NCI-H748 treated with DMSO at 0.1 percent for 48 hours (cell line): ENCODE results near the gene NEDD9.

Experiments
- DNase-seq: peaks from one replicate; lab custom pipeline; 2025; lab: John Stamatoyannopoulos, UW

NEDD9 gene

DNA sequence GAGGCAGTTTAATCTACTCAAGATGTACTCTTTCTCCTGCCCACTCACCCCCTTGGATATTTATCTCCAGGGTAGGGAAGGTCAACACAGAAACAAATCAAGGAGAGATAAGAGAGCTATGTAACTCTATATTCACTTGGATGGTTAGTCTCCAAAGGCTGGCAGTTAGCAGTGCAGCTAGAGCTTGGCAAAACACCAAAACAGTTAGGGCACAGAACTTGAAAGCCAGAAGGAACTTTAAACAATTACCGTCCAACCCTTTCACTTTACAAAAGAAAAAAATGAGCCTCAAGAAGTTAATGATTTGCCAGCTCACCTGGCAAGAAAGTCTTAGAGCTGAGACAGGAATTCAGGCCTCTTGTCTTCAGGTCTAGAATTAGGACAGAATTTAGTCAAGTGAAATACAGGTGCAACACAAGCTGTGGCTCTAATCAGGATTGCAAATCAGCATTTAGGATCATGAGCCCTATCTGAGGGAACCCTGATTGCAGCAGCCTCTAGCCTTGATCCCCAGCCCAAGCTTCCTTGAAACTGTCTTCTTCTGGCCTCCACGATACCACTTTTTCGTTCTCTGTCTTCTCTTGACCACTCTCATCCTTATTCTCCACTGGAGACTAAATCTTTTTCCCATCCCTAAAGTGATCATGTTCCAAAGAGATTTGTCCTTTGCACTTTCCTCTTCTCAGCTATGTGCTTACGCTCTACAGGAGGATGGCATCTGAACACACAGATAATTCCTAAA lies 14.9 kb downstream of the NEDD9 start:
- no peak for DNase-seq

DNA sequence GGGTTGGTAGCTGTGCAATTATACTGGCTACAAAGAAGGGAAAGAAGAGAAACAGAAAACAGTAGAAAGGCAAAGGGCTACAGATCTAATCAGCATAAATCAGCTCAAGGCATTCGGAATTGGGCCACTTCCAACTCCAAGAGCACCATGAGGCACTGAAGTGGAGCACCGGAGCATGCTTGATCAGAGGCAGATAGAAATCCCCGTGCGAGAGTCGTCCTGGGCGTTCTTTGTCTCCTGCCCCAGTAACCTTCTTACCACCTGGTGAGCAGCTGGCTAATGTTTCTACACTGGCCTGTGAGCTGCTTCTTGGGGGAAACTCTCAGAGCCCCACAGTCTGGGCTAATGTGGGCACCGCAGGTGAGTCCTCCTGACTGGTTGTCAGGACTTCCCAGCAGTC lies 16.7 kb downstream of the NEDD9 start:
- no peak for DNase-seq

DNA sequence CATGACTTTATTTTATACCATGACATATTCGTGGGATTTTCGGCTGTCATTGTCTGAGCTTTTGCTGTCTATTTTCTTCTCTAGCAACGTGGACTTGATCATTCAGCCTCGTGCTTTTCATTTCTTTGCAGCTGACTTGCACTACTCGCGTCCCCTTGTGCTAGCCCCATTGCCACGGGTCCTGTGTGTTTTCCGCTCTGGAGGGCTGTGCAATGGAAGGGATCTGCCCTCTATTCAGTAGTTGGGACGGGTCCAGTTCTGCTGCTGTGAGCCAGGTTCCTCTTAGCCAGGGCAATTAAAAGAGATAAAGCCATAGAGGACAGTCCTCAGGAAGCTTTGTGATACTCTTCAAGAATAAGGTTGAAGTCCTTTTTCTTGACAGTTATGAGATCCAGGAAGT lies 17.6 kb downstream of the NEDD9 start:
- no peak for DNase-seq

DNA sequence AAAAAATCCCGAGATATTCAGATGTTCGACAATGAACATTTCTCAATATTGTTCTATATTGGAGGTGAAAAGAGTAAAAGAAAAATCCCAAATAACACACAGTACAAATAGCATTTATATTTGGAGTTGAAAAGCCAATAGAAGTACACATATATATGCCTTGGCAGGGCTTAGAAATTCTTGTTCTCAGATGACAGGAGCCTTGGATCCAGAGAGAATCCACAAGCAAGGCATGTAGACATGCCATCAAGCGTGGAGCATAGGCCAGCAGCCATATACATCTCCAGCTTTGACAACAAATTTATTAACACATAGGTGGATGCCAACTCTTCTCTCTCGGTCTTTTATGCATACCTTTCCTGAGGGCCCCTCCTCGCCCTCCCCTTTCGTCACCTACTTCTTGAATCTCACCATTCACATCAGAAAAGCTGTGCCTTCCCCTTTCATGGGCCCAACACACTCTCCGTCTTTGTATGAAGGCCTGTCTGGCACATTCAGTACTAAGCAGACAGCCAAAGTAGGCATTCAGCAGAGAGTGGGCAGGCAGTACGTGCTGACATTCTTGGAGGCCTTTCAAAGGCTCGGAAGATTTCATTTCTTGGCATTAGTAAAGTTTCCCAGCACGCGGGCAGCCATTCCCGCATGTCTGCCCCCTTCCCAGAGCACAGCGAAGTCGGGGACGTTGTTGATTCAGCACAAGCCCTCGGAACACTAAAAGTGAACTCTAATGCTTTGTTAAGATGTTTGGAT lies 18.2 kb downstream of the NEDD9 start:
- no peak for DNase-seq

DNA sequence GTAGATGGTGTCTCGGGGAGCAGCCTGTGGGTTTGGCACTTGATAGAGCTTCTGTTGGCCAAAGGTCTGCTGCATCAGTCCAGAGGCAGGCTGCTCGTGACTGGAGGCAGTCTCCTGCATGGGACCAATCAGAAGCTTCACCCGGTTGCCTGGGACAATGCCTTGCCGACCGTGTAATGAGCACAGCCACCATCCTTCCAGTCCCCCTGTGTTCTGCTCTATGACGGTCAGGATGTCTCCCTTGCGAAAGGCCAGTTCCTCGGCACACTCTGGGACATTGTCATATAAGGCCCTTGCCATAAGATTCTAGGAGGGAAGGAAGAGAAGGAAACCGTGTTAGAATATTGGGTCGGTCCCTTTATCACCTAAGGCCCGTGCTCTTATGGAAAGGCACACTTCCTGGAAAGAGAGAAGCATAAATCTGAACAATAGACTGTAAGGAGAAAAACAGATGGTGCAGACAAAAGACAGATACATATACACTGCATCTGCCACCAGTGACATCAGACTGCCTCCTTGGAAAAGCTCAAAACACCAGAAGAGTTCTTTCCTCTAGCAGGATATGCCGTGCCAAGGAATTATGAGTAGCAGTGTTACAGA lies 18.9 kb downstream of the NEDD9 start:
- DNase-seq: no peak

DNA sequence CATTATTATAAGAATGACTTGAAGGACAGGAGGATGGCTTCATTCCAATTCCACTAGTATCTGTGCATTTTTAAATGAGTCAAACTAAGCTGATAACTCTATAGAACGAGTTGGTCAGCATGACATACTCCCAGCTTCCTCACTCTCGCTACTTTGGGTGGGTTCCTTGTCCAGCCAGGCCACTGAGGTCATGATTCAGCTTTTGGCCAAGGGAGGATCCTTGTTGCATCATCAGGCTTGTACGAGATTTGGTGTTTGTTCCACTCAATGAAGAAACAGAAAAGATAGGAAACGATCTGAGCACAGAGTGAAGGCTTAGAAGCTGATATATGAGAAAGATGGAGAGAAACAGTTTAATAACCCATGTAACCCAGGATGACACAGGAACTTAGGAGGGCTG lies 19.8 kb downstream of the NEDD9 start:
- no peak for DNase-seq

DNA sequence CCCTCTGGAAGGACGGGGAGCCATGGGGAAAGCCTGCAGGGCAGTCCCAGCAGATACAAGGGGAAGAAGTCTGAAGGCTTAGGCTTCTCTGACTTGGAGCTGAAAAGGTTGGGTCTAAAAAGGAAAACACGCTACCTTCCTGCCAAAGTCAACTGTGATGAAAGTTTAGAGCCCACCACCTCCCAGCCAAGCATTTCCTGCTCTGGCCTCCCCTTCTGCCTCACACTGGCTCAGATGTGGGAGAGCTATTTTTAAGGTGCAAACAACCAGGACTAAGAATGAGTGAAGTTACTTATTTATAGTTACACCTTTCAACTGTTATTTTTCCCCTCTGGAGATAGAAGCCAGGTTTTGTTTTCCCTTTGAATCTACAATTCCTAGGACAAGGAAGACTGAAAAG lies 21.2 kb downstream of the NEDD9 start:
- no peak for DNase-seq

DNA sequence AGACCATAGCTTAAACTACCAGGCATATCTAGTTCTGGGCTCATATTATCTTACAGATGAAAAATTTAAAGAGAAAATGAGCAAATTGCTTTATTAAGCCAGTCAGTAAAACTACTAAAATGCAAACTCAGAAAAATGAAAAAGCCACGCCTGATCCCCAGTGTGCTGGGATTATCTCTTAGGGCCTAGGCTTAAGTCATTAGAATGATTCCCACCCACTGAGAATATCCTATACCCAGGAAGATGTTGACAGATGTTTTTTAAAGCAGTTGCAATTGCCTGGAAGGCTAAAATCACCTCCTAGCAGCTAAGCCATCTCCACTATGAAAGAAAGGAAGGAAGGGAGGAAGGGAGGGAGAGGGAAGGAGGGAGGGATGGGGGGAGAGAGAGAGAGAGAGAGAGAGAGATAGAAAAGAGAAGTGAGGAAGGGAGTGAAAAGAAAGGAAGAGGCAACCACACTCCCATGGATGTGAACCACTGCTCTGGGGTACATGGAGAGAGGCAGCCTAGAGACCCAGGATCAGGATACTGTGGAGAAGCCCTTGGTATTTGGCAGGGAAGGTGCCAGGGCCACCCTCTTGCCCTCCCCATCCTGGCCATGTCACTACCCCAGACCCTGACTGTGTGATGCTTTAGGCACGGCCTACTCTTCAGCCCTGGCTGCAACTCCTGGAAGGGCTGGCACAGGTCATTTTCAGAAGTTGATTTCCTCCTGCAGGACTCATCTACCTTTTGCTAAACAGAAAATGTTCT lies 21.9 kb downstream of the NEDD9 start:
- no peak for DNase-seq

DNA sequence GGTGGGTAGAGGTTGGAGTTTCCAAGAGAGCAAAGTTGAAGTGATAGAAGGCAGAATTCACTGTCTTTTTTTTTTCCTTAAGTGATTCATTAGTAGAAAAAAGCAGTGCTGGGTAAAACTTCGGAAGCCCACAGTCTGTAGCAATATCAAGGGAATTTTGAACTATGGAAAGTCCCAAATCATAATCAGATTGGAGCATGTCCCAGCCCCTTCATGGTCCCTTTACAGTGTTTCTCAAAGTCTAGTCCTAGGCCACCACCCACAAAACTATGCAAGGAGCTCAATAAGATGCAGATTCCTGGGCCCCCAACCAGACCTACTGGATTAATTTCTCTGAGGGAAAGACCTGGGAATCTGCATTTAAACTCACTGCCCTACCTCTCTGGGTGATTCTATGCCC lies 22.6 kb downstream of the NEDD9 start:
- no peak for DNase-seq

DNA sequence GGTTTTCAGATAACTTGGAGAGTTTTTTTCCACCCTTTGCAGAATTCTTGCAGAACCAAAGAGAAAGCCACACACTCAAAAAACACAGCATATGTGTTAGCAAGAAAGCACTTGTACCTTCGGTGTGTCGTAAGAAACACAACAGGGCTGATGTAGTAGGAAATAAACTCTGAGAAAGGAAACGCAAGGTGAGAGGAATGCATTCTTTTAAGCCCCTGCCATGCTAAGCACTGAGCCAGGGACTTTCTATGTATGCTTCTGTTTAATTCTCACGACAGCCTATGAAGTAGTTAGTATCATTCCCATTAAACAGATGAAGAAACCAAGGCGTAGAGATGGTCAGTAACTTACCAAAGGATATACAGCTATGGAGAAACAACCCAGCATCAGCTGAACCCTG lies 23.1 kb downstream of the NEDD9 start:
- DNase-seq: no peak

DNA sequence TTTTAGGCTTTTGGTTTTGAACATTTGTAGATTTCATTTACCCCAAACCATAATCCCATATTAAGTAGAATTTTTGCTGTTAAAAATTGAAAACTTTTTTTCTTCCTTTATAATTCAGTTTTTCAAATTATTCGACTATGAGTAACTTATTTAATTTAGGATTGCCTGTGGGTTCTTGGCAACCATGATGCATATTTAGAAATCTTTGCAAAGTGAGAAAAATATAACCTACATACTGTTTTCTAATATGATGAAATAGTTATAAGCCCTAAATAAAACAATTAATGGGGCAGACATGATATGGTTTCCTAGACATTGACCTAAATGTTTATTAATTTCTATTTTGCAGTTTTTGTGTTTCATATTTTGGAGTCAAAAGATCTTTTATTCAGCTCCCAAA lies 23.6 kb downstream of the NEDD9 start:
- no peak for DNase-seq

DNA sequence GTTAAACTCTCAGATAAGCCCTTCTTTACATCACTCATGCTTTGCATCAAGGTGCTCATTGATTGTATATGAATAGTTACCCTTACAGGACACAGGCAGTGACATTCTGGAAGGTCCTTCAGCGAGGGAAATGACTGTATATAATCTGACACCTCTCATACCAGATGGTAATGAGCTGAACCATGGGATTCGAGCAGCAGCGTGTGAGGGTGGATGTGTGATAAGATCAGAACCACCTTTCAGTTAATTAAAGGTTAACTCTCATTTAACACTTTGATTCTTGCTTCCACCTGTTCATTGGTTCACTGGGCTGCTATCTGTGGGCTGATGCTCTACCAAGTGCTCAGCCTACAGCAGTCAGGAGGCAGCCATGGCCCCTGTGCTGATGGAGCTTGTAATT lies 24.2 kb downstream of the NEDD9 start:
- DNase-seq: no peak

DNA sequence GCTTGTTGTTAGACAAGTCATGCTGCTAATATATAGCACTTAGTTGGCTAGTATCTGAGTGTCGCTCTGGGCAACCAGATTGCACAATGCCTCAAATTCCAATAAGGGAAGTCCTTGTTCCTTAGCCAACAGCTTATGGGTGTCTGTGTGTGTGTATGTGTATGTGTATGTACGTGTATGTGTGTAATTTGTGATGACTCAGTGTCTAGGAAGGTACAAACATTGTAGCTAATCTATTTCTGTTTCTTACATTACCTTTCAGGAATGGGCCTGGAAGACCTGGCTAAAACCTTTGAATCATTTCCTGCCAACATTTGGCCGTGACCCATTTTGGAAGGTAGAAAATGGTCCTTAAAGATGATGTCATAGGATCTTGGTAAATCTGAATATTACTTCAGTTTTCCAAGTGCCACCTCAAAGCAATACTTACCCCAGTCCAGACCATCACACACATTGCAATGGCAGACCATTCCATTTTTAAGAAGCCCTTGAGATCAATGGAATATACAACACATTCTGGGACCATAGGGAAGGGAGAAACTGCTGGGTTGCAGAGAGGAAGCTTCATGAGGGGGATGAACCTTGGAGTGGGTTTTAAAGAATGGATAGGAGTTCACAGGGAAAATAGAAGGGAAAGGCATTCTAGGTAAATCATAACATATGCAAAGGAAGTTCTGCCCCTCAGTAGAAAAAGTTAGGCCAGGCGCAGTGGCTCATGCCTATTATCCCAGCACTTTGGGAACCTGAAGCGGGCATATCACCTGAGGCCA lies 25.1 kb downstream of the NEDD9 start:
- DNase-seq: no peak

DNA sequence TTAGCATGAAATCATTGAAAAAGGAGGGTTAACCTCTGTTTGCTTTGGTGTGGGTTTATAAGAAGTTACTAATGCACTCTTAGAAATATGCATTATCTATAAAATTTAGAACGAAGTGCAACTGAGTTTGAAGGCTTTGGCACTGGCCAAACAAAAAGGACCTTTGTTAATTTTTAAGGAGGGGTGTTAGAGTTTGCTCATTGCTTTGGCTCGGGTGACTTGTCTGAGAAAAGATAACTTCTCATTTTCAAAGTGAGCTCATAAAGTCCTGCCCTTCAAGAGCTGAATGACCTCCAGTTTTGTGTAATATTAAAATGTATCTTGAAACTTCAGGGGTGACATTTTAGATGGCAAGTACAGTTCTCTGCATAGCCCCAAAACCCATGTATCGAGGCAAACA lies 25.9 kb downstream of the NEDD9 start:
- DNase-seq: no peak

DNA sequence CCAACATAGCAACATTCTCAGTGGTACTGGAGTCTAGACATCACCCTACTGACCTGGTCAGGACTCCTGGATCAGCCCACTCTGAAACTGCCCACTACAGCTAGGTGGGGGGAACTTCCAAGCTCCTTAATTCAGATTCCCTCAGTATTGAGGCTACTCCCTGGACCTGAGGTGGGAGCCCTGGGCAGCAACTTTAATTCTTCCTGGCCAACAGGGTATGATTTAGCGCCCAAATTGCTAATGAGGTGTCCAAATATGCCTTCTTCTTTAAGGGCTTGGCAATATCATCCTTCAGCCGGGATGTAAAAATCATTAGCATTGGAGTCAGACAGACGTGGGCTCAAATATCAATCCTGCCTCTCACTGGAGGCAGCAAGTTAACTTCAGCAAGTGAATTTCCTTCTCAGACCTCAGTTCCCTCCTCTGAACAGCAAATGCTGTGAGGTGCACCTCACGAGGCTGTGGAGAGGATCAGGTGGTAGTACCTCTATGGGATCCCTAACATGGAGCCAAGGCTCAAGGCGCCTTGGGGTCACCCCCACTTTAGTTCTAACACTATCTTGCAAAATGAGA lies 27.6 kb downstream of the NEDD9 start:
- DNase-seq: no peak

DNA sequence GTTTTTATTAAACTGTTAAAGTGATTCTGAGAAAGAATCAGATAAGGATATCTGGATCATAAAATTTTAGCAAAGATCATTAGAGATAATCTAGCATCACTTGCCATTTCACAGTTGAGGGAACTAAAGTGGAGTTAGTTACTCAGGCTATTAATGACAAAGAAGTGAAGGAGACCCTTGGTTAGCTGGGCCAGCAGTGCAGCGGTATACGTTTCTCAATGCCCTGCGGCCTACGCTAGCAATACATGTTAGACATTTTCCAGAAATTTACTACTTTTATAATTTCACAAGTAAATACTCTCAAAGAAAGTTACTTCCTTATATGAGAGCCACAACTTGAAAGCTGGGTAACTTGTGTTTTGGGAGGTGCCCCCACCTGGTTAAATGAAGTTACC lies 28.5 kb downstream of the NEDD9 start:
- DNase-seq: no peak

DNA sequence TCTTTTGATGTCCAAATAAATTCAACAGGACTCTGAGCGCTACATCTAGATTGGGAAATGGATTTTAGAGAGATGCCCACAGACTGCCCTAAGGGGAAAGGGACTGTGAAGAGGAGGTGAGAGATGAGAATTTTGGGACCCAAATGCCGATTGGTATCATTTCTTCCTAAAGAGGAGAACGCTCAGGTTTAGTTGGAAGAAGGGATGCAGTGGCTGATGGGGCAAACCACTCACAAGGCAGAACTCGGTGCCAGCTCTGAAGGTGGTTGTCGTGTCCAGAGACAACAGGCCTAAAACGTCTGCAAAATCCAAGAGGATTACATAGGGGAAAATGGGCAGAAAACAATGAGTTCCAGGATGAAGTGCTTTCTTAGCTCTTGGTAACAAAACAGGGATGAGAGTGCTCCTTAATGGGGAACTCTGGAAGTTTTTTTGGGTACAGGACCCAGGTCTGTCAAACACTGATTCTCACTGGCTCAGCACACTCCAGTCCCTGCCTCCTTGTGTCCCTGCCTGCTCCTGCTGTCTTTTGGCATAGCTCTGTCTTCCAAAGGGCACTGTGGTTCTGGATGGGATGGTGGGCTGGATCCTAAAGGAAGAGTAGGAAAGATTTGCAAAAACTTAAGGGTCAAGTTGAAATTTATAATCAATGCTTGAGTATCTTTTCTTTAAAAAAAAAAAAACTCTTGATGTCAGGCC lies 29.0 kb downstream of the NEDD9 start:
- DNase-seq: no peak

DNA sequence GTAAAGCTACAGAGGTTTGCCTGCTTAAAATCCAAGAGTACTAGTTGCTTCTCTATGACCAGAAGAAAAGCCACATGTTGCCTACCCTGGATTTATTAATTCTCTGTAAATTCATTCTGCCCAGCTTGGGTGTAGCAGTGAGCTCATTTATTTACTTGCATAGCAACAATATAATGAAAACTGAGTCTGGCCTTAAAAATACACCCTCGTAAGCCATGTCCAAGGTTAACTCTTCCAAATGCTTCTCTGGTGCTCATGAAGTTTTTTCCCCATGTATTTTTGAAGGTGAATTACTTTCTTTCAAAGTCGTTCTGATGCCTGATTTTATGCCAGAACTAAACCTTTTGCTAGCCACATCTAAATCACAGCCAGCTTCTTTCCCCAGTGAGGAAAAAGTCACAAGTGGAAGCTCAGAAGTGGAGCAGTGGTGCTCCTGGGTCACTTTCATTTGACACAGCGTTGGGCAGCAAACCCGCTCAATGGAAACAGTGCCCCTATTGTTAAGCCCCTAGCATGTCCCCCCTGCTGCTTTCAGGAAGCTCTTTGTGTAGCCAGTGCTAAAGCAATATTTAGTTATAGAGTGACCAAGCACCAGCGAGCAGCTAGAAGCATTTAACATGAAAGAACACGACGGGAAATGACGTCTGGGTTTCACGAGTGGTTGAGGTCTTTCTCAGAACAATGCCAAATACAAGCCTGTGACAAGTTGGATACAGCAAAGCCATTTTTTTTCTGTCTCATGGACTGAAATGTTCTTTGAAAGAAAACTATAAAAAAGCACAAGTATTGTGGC lies 29.8 kb downstream of the NEDD9 start:
- peak; percentile 86 for DNase-seq

DNA sequence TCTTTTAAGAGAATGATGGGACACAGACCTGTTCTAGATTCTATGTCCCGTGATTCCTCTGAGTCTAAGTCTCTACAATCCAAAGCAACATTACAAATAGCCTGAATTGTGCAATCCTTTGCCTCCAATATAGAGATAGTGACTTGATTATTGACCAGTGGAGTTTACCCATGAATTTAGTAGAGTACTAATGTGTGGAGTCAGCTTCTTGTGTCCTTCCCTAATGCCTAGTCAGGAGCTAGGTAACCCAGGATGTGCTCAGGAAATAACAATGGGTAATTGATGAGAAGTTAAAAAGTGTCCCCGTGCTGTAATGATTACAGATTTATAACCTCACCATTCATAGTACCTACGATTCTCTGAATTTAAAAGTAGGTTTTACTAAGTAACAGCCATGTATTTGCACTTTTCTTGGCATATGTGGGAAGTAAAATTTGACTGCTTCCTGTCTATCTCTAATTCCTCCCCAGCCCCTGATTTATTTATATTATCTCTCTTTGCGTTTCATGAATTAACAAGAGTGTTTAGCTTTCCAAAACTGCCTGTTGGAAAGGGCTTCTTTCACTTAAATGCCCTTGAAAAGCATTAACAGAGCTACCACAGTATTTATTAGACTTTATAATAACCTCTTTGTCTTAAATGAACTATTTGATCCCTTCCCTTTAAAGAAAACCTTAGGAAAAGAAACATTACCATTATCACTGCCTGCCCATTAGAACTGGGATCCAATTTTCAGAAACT lies 30.5 kb downstream of the NEDD9 start:
- no peak for DNase-seq
